Testis (tissue), 2 donors: ENCODE measurements around the gene SINHCAF.

Experiments used
- CTCF ChIP-seq, 3 experiments: fragments of 450-650 bp in 2 of 3; fragments of 200-600 bp in 1 of 3; sonication (generic) in 1 of 3; IDR thresholded peaks; one replicate each; pipeline ENCODE4 v1.5.1; 2016 to 2019; ENCODE audit warnings: antibody characterized with exemption in 3 of 3, mild to moderate bottlenecking in 2 of 3, moderate library complexity in 1 of 3
- POLR2A ChIP-seq: fragments of 450-650 bp; IDR thresholded peaks from one replicate; pipeline ENCODE4 v1.6.1; 2017; ENCODE audit warnings: antibody characterized with exemption, mild to moderate bottlenecking, moderate library complexity

- TF ChIP-seq CTCF (IDR thresholded peaks at IDR 0.05): no peak
- no peak for TF ChIP-seq POLR2A
These were observed 25.6 kb downstream of the SINHCAF start for GRCh38 chr12:31300341-31300740.
